Heart left ventricle (tissue), 16 donors: ENCODE measurements around the gene SLC25A10. TPM values are rescaled to one million over a fixed set of nuclear protein-coding genes. Genes with fewer than 3 reads are reported as not detected.

ENCODE experiments used
- ATAC-seq, 4 donors: fragments of 200-7000 bp; cut with Tn5 transposase; one replicate each; pipeline ENCODE4 v1.9.1; 2020 to 2022; ENCODE audit warnings: moderate library complexity in 4 of 4, mild to moderate bottlenecking in 3 of 4, moderate number of reproducible peaks in 1 of 4
- DNase-seq, 5 donors: peaks; one replicate each; pipeline ENCODE4 v3.0.0-alpha.2; 2020
- H3K27ac ChIP-seq, 12 donors: fragments of 200-600 bp; sonication (generic) in 4 of 12; one replicate each; pipeline versions ENCODE4 v1.5.0 to v1.8.0; 2016 to 2022; ENCODE audit warnings: mild to moderate bottlenecking in 2 of 12
- H3K27me3 ChIP-seq, 9 donors: fragments of 200-600 bp; sonication (generic) in 2 of 9; one replicate each; pipeline versions ENCODE4 v1.5.1 to v1.8.0; 2016 to 2022; ENCODE audit warnings: mild to moderate bottlenecking in 3 of 9
- H3K36me3 ChIP-seq, 9 donors: fragments of 200-600 bp; sonication (generic) in 2 of 9; one replicate each; pipeline versions ENCODE4 v1.5.0 to v1.8.0; 2018 to 2022; ENCODE audit warnings: mild to moderate bottlenecking in 2 of 9
- H3K4me1 ChIP-seq, 12 donors: fragments of 200-600 bp; sonication (generic) in 4 of 12; one replicate each; pipeline versions ENCODE4 v1.5.0 to v1.8.0; 2016 to 2022; ENCODE audit warnings: mild to moderate bottlenecking in 3 of 12
- H3K4me3 ChIP-seq, 12 donors: fragments of 200-600 bp; sonication (generic) in 4 of 12; one replicate each; pipeline versions ENCODE4 v1.5.0 to v1.8.0; 2017 to 2022; ENCODE audit warnings: mild to moderate bottlenecking in 9 of 12, moderate library complexity in 4 of 12
- H3K9me3 ChIP-seq, 12 donors: fragments of 200-600 bp; sonication (generic) in 4 of 12; one replicate each; pipeline versions ENCODE4 v1.5.0 to v1.8.0; 2016 to 2022; ENCODE audit warnings: mild to moderate bottlenecking in 1 of 12
- POLR2A ChIP-seq, 2 donors: fragments of 450-650 bp; IDR thresholded peaks; one replicate each; pipeline ENCODE4 v1.6.1; 2017; ENCODE audit warnings: antibody characterized with exemption in 2 of 2, mild to moderate bottlenecking in 2 of 2, moderate library complexity in 2 of 2
- WGBS, 4 donors: extraction: QIAGEN DNeasy Blood & Tissue Kit in 2 of 4; methylation state at CpG; one replicate each; pipeline versions ENCODE4 v1.1.5 to v1.1.7; 2013 to 2018; 5-methylcytosine and 5-hydroxymethylcytosine counted together
- intact Hi-C, 10 donors: fragments of 100-400 bp; cut with DNase I; formaldehyde crosslinking; loops; one replicate each; pipeline versions ENCODE4 v1.11.1 to v1.14.2; 2022
- polyA plus RNA-seq, 2 donors: library from polyadenylated mRNA; stranded (reverse); fragments of 200-250 nt; gene quantifications; one replicate each; pipeline ENCODE4 v1.2.3, GENCODE V29; 2013
- total RNA-seq, 9 donors: library from RNA; depleted of rRNA in 2 of 9; stranded (reverse); fragments of >200 nt in 2 of 9; fragmentation: NEBNext Ultra II Directional in 3 of 9; extraction: Animal tissue kit (Norgen Biotek cat#: 25700) in 3 of 9; gene quantifications; one replicate each; pipeline versions ENCODE4 v1.1.0 to v1.2.4, GENCODE V29; 2016 to 2023
- TF ChIP-seq, protein P1 (sequence below), 12 donors: fragments of 200-600 bp; sonication (generic) in 4 of 12; IDR thresholded peaks; one replicate each; pipeline versions ENCODE4 v1.5.0 to v1.8.0; 2018 to 2022; ENCODE audit warnings: antibody characterized with exemption in 12 of 12, mild to moderate bottlenecking in 5 of 12
- donor health status: ischemic (EF 13 %, LVEDD 7.1; RV severe dilation, severe dysfunction).
- donor health status: healthy with polysubstance abuse.
- donor health status: DM: no; HTN: yes; CAD: no.
- donor health status: DM: no; HTN: no; CAD: no.
- donor health status: ischemic (EF 25% LVEDD 6.9; RV normal size, moderate dysfunction).
- donor health status: ischemic (EF 25% LVEDD 5.7; RV mildly dilated, moderate dysfunction).
- donor health status: healthy.
- donor health status: DM: yes; HTN: yes; CAD: no.
- donor health status: ischemic (EF 35%, LVEDD 5.7; RV mildly dilated, moderate dysfunction).
- donor health status: nonischemic (EF 11% LVEDD 7.7; RV severe dilation, severe dysfunction).
- donor health status: DM: yes; HTN: yes; CAD: no.
- donor health status: PGD.
- donor health status: ischemic (EF 29% LVEDD 5.4; RV normal size, mild dysfunction).
- donor health status: nonischemic (EF 23%, LVEDD 6.1; RV moderate dilation, normal function).

Gene SLC25A10
- total and polyA plus RNA-seq, 11 donors, result 7.0 to 17.9 (median 9.4) TPM

DNA sequence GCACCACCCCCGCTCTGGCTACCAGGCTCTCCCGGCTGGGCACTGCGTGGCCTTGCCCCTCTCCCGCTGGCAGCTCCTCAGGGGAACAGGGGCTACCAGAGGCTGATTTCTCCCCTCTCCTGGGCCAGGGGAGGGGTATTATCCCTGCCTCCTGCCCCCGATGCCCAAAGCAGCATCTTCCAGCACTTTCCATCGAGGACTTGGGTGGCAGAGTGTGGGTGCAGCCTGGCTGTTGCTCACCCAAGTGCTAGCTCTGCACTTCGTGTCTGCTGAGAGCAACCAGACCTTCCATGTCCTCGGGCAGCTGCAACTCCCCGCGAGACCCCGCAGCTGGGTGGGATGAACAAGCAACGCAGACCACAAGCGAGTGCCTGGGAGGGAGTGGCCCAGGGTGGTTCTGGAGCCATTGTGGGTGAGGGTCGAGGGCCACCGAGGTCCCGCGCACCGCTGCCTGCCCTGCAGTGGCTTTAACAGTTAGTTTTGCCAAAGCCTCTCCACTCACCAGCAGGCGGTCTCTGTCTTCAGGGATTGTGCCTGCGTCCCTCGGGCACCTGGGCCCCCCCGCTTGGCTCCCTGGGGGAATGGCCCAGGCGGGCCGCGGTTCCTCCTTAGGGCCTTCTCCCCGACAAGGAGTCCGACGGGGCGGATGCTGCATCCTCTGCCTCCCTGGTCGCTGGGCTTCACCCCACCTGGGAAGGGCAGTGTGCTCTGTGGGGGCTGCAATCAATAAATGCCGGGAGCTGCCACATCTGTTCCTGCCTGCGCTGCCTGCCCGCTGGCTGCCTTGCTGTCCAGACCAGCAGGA lies 8.4 kb downstream of the SLC25A10 start:
- no peak overlapping the region for H3K27ac ChIP-seq
- no peaks in the 10 kb centered on the region for H3K36me3 ChIP-seq
- TF ChIP-seq, protein P1, sequence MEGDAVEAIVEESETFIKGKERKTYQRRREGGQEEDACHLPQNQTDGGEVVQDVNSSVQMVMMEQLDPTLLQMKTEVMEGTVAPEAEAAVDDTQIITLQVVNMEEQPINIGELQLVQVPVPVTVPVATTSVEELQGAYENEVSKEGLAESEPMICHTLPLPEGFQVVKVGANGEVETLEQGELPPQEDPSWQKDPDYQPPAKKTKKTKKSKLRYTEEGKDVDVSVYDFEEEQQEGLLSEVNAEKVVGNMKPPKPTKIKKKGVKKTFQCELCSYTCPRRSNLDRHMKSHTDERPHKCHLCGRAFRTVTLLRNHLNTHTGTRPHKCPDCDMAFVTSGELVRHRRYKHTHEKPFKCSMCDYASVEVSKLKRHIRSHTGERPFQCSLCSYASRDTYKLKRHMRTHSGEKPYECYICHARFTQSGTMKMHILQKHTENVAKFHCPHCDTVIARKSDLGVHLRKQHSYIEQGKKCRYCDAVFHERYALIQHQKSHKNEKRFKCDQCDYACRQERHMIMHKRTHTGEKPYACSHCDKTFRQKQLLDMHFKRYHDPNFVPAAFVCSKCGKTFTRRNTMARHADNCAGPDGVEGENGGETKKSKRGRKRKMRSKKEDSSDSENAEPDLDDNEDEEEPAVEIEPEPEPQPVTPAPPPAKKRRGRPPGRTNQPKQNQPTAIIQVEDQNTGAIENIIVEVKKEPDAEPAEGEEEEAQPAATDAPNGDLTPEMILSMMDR (IDR thresholded peaks at IDR 0.05), result no peak
- TF ChIP-seq POLR2A (IDR thresholded peaks at IDR 0.05), result no peak
- ATAC-seq (no peak), DNase-seq (no peak)
- H3K4me1 ChIP-seq, result peaks cover 0 to 20% (median 11%) of the 10 kb centered on the region in 12 donors
- H3K27me3 ChIP-seq, result no peaks in the 10 kb centered on the region
- intact Hi-C loops, result no loop called here
- H3K4me3 ChIP-seq, result no peak overlapping the region
- H3K9me3 ChIP-seq, result no peaks in the 10 kb centered on the region
- WGBS, 4 donors, result 82 to 90% (median 85%) methylated on average over 26 to 33 of the region's 33 CpGs

DNA sequence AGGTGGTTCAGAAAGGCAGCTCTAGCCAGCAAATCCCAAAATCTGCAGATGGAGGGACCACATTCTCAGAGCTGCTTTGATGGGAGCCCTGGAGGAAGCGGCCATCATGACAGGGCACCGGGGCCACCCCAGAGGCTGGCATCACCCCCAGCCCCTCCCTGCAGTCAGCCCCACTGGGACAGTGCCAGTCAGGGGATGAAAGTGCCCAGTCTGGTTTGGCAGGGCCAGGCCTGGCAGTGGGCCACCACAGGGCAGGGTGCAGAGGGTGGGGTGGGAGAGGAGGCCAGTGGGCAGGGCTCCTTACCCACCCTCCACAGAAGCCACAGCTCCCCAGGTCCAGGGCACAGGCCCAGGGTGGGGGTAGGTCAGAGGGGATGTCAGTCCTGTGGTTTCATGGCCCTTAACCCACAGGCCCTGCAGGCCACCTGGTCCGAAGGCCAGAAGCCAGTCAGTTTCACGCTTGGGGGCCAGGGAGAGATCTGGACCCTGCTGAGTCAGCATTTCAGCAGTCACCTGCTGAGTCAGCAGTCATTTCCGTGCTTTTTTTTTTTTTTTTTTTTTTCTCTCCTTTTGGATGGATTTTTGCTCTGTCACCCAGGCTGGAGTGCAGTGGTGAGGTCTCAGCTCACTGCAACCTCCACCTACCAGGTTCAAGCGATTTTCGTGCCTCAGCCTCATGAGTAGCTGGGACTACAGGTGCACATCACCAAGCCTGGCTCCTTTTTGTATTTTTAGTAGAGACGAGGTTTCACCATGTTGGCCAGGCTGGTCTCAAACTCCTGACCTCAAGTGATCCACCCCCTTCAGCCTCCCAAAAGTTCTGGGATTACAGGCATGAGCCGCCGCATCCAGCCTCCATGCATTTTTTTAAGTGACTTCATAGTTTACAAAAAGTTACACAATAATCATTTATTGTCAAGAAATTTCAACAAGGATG lies 10.4 kb downstream of the SLC25A10 start:
- TF ChIP-seq POLR2A (IDR thresholded peaks at IDR 0.05), result no peak
- TF ChIP-seq, protein P1 (IDR thresholded peaks at IDR 0.05), result no peak
- Histone ChIP-seq H3K9me3 (no peaks in the 10 kb centered on the region), H3K36me3 (no peaks in the 10 kb centered on the region), H3K4me3 (no peak overlapping the region), H3K27me3 (no peaks in the 10 kb centered on the region), H3K4me1 (peaks cover 0 to 20% (median 11%) of the 10 kb centered on the region in 12 donors), H3K27ac (no peak overlapping the region)
- ATAC-seq (peak; percentile 64 to 86 (median 74)), DNase-seq (peak in 1 of 5 donors; percentile 68)
- 59 to 62% (median 60%) methylated on average over 10 of the region's 10 CpGs for WGBS, 4 donors
- intact Hi-C loops, result no loop called here

DNA sequence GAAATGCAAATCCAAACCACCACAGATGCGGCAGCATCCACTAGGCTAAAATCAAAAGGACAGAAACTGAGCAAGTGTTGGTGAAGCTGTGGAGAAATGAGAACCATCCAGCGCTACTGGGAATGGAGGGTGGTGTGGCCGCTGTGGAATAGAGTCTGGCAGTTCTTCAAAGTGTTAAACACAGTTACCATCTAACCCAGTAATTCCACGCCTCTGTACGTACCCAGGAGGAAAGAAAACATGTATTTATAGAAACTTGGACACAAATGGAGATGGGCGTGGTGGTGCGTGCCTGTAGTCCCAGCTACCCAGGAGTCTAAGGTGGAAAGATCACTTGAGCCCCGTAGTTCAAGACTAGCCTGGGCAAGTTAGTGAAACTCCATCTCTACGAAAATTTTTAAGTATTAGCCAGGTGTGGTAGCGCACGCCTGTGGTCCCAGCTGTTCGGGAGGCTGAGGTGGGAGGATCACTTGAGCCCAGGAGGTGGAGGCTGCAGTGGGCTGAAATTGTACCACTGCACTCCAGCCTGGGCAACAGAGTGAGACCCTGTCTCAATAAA lies 11.6 kb downstream of the SLC25A10 start:
- peaks cover 0 to 20% (median 11%) of the 10 kb centered on the region in 12 donors for H3K4me1 ChIP-seq
- H3K27ac ChIP-seq, result no peak overlapping the region
- no peaks in the 10 kb centered on the region for H3K36me3 ChIP-seq
- TF ChIP-seq, protein P1 (IDR thresholded peaks at IDR 0.05), result no peak
- TF ChIP-seq POLR2A (IDR thresholded peaks at IDR 0.05), result no peak
- peak in 1 of 4 donors; percentile 5 for ATAC-seq
- no peaks in the 10 kb centered on the region for H3K27me3 ChIP-seq
- WGBS, 4 donors, result 44 to 50% (median 45%) methylated on average over 12 of the region's 12 CpGs
- DNase-seq, result no peak
- no peak overlapping the region for H3K4me3 ChIP-seq
- H3K9me3 ChIP-seq, result no peaks in the 10 kb centered on the region
- intact Hi-C loops, result no loop called here
